Muscle of back (tissue), 11 donors: ENCODE data around the gene ASB13. TPM values are rescaled to one million over a fixed set of nuclear protein-coding genes. Genes with fewer than 3 reads are reported as not detected.
"Not testable (repeated sequence)": the region's sequence is repeated elsewhere in the genome, so short reads cannot be mapped to it uniquely, and the experiment has no call there.

Experiments used
- DNase-seq, 3 donors: peaks; one replicate each; pipeline versions ENCODE4 v3.0.0 to v3.0.0-alpha.2; 2013
- polyA plus RNA-seq, 10 donors: library from polyadenylated mRNA; unstranded; fragments of 120-200 nt; gene quantifications; one replicate each; pipeline ENCODE4 v1.2.1, GENCODE V29; 2013; ENCODE audit not compliant: insufficient read length in 10 of 10

ASB13 gene
- polyA plus RNA-seq, 10 donors, result 9.0 to 15.5 (median 11.8) TPM

- peak in 2 of 3 donors; percentile 64 to 73 for DNase-seq
Measured at GRCh38 chr10:5625992-5626777, 40.2 kb downstream of the ASB13 start.

- no peak for DNase-seq
Measured at GRCh38 chr10:5624701-5625100, 41.7 kb downstream of the ASB13 start.

GRCh38 chr10:5623081-5623748, 43.2 kb downstream of the ASB13 start:
- DNase-seq, result peak; percentile 81 to 91 (median 83)

- no peak for DNase-seq
Measured at GRCh38 chr10:5622186-5622960, 44.0 kb downstream of the ASB13 start.

GRCh38 chr10:5621371-5621770, 45.0 kb downstream of the ASB13 start:
- DNase-seq, result not testable (repeated sequence)

GRCh38 chr10:5620966-5621365, 45.4 kb downstream of the ASB13 start:
- no peak for DNase-seq

GRCh38 chr10:5620223-5620721, 46.1 kb downstream of the ASB13 start:
- DNase-seq, result no peak

GRCh38 chr10:5619362-5620211, 46.8 kb downstream of the ASB13 start:
- peak in 2 of 3 donors; percentile 57 to 74 for DNase-seq

- DNase-seq, result peak in 1 of 3 donors; percentile 75
Measured at GRCh38 chr10:5618829-5619228, 47.6 kb downstream of the ASB13 start.

- no peak for DNase-seq
Measured at GRCh38 chr10:5618042-5618441, 48.4 kb downstream of the ASB13 start.

GRCh38 chr10:5617521-5617920, 48.9 kb downstream of the ASB13 start:
- no peak for DNase-seq

- DNase-seq, result peak; percentile 67 to 94 (median 85)
Measured at GRCh38 chr10:5616836-5617235, 49.6 kb downstream of the ASB13 start.

GRCh38 chr10:5616046-5616445, 50.3 kb downstream of the ASB13 start:
- no peak for DNase-seq

- peak in 1 of 3 donors; percentile 81 for DNase-seq
Measured at GRCh38 chr10:5615316-5615715, 51.1 kb downstream of the ASB13 start.

- peak in 2 of 3 donors; percentile 74 to 86 for DNase-seq
Measured at GRCh38 chr10:5614155-5614721, 52.2 kb downstream of the ASB13 start.

- no peak for DNase-seq
Measured at GRCh38 chr10:5613481-5614154, 52.8 kb downstream of the ASB13 start.

- no peak for DNase-seq
Measured at GRCh38 chr10:5611899-5612680, 54.3 kb downstream of the ASB13 start.

- DNase-seq, result no peak
Measured at GRCh38 chr10:5609952-5610616, 56.3 kb downstream of the ASB13 start.
